ENCODE measurements around the gene COL5A1. TPM values are rescaled to one million over a fixed set of nuclear protein-coding genes. Genes with fewer than 3 reads are reported as not detected.

COL5A1 gene
- 10 to 100 TPM in 2 of 4 donors, 1 to 10 TPM in 2; 4.9 to 97.4 (median 11.9) TPM for total RNA-seq

DNA sequence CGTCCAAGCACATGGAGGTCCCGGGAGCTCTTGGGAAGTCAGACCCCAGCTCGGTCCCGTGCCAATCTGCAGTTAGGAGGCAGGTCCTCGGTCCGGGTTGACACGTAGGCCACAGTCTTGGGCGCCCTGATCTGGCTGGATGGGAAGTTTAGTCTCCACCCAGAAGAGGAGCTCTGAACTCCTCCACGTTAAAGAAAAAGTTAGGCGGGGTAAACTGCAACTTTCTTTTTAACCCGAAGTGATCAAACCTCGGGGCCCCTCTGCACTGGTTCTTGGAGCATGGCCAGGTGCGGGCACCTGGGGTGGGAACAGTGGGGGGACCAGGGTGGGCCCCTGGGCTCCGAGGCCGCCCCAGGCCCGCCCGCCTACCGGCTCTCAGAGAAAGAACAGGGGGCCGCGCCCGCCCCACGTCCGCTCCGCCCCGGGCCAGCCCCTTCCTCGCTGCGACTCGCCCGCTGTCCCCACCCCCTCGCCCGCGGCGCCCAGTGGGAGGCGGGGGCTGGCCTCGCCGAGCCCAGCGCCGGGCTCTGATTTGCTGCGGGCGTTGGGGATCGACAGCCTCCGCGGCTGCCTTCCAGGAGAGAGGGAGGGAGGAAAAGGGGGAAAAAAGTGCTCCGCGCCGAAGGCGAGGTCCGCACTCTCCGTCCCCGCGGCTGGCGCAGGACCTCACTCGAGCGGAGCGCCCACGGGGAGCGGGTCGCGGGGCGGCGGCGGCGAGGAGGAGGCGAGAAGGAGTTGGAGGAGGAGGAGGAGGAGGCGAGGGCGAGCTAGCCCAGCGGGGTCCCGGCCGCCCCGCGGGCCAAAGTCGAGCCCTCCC lies at the start of gene COL5A1:
Gene COL5A1, plus strand, starts transcription at position 631 of the 817 bp plus-strand sequence. CDS start 385 bp downstream, outside the sequence.
- Histone ChIP-seq H3K4me3 (peak within 1 kb of the TSS; percentile 39 to 65 (median 50)), H3K9me3 (peaks cover 0 to 4% (median 0%) of the 10 kb centered on the region in 4 donors), H3K36me3 (no peaks in the 10 kb centered on the region), H3K27ac (peak within 1 kb of the TSS; percentile 73 to 98 (median 82)), H3K4me1 (peaks cover 0 to 11% (median 0%) of the 10 kb centered on the region in 4 donors), H3K27me3 (no peaks in the 10 kb centered on the region)
- TF ChIP-seq, protein P1, sequence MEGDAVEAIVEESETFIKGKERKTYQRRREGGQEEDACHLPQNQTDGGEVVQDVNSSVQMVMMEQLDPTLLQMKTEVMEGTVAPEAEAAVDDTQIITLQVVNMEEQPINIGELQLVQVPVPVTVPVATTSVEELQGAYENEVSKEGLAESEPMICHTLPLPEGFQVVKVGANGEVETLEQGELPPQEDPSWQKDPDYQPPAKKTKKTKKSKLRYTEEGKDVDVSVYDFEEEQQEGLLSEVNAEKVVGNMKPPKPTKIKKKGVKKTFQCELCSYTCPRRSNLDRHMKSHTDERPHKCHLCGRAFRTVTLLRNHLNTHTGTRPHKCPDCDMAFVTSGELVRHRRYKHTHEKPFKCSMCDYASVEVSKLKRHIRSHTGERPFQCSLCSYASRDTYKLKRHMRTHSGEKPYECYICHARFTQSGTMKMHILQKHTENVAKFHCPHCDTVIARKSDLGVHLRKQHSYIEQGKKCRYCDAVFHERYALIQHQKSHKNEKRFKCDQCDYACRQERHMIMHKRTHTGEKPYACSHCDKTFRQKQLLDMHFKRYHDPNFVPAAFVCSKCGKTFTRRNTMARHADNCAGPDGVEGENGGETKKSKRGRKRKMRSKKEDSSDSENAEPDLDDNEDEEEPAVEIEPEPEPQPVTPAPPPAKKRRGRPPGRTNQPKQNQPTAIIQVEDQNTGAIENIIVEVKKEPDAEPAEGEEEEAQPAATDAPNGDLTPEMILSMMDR (IDR thresholded peaks at IDR 0.05) = peak in 3 of 6 experiments; percentile 5 to 17 (median 12)
- TF ChIP-seq POLR2A (IDR thresholded peaks at IDR 0.05) = peak; percentile 32 to 40
- peak; percentile 27 to 79 (median 73) for DNase-seq

DNA sequence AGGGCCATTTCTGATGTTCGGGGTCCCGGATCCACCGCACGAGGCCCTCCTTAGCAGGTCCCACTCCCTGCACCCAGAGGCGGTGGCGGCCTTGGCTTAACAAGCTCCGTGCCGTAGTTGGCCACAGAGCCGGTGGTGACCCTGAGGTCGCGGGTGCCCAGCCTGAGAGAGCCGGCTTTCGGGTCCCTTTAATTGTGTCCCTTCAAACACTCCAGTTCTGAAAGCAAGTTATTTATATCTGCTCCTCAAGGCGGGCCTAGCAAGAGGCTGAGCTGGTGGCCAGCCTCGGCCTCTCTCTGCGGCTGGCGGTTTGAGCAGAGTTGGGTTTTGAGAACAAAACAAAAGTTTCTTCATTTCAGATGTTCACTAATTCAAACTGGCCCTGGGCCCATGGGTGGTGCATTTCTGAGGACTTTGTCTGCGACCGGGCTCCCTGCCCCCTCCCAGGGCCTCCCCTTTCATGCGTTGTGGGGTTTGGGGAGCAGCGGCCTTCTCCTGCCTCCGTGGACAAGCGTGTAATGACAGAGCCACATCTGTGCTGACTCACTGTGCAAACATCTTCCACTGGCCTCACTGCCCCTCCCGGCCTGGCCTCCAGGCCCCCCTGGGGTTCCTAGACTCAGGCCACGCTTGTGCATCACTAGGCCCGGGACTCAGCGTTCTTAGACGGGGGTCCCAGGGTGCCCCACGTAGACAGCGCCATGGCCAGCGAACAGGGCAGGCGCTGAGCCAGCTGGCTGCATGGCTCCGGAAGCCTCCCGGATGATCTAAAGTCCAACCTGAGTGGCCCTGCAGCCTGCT lies 49.4 kb upstream of the COL5A1 start:
- no peak for TF ChIP-seq POLR2A (IDR thresholded peaks at IDR 0.05)
- TF ChIP-seq, protein P1 (IDR thresholded peaks at IDR 0.05) = no peak
- Histone ChIP-seq H3K27ac (peak overlapping the region in 2 of 4 donors; percentile 45 to 57), H3K36me3 (no peaks in the 10 kb centered on the region), H3K4me1 (no peaks in the 10 kb centered on the region), H3K9me3 (no peaks in the 10 kb centered on the region), H3K4me3 (no peak overlapping the region), H3K27me3 (no peaks in the 10 kb centered on the region)
- DNase-seq = peak in 1 of 3 donors; percentile 45

DNA sequence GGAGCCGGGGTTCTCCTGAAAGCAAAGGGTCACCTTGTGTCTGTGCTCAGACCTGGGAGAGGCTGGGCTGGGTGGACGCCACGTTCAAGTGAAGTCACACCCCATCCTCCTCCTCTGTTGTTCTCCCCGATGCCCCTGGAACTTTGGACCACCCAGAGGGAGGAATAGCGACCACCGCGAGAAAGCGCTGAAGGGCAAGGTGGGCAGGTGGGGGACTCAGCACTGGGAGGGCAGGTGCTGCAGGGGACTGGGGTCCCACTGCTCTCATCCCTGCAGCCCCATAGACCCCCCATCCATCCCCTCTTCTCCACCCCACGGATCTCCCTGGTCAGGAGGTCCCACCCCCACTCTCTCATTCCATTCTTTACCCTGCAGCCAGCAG lies 48.8 kb upstream of the COL5A1 start:
- Histone ChIP-seq H3K4me3 (no peak overlapping the region), H3K27me3 (no peaks in the 10 kb centered on the region), H3K36me3 (no peaks in the 10 kb centered on the region), H3K27ac (peak overlapping the region in 1 of 4 donors; percentile 45), H3K9me3 (no peaks in the 10 kb centered on the region), H3K4me1 (no peaks in the 10 kb centered on the region)
- DNase-seq = peak in 1 of 3 donors; percentile 32
- no peak for TF ChIP-seq POLR2A (IDR thresholded peaks at IDR 0.05)
- TF ChIP-seq, protein P1 (IDR thresholded peaks at IDR 0.05) = no peak

DNA sequence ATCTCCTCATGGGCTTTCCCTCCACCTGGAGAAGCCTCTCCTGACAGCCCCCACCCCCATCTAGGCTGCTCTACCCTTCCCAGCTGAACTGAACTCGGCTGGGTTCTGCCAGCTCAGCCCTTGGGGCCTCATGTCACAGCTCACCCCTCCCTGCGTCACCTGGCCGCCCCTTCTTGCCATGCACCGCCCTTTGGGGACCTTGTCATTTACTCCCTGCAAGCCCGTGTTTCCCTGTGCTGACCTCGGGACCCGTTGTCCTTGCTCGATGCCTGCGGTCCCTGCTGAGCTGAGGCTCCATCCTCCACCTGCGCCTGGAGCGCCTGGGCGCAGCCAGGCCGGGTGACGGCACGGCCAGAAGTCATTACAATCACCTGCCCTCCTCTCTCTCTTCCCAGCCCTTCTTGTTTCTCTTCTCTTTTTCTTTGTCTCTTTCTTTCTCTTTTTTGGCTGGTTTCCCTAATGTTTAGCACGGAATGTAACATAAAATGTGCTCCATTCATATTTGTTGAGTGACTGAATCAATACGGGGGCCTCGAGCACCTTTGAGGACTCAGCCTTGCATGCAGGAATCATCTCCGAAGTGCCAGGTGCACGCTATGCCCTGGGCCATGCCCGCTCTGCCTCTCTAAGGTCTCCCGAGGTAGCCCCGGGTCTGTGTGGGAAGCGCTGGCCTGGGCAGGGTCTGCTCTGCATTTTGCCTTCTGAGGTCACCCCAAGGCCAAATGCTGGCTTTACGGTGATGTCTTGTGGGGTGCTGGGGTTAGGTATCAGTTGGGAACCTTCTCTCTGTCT lies 48.1 kb upstream of the COL5A1 start:
- H3K9me3 ChIP-seq = no peaks in the 10 kb centered on the region

More for the DNA sequence above, 48.1 kb upstream of the COL5A1 start:
- H3K36me3 ChIP-seq = no peaks in the 10 kb centered on the region
- no peaks in the 10 kb centered on the region for H3K4me1 ChIP-seq
- no peak overlapping the region for H3K4me3 ChIP-seq
- TF ChIP-seq, protein P1 (IDR thresholded peaks at IDR 0.05) = no peak
- no peak for TF ChIP-seq POLR2A (IDR thresholded peaks at IDR 0.05)
- H3K27me3 ChIP-seq = no peaks in the 10 kb centered on the region
- peak in 1 of 3 donors; percentile 34 for DNase-seq
- H3K27ac ChIP-seq = no peak overlapping the region

Measured in Peyer's patch (tissue), 4 donors.